Germinal center (tissue), 1 donor: ENCODE data around the gene TLR7.

ENCODE experiments used
- DNase-seq: peaks from one replicate; pipeline ENCODE4 v3.0.0; 2012; ENCODE audit warnings: mixed read lengths, low spot score

TLR7 gene

DNA sequence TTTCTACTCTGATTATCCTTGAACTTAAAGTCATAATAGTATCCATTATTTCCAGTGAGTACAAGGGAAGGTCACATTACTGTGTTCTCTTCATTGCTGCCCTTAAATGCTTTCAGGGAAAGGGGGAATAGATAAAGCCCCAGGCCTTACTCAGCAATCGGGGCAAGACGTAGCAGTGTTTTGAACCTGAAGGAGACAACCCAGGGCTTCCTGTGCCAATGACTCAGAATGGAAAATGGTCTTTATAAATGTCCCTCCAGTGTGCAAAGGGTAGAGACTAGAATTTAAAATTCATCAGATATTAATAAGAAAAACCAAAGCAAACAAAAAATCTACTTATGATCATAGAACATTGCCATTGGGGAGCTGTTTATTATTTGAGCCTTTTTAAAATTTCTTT lies 63.3 kb downstream of the TLR7 start:
- DNase-seq = no peak

- no peak for DNase-seq
Observed at GRCh38 chrX:12932244-12932643, 65.4 kb downstream of the TLR7 start.

GRCh38 chrX:12934850-12935249 lies 68.0 kb downstream of the TLR7 start:
- DNase-seq = no peak

DNA sequence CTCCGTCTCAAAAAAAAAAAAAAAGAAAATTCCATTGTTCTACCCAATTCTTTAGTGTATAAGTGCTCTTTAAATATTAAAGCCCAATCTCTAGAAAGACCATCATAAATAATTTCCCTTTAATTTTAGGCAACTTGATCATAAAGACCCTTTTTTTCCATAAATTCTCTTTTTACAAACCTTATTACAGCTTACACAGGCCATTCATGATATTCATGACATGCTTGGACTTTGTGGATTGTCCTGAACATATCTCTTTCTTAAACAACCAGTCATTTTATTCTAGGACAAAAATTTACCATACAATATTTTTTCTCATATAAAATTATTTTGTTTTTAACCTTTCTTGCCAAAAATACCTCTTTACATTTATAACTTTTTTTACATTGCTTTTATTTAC lies 70.1 kb downstream of the TLR7 start:
- DNase-seq = no peak
